Sigmoid colon (tissue), 3 donors: ENCODE results near the gene PLB1.

Source experiments
- POLR2A ChIP-seq, 2 donors: fragments of 450-650 bp; IDR thresholded peaks; one replicate each; pipeline ENCODE4 v1.6.1; 2016; ENCODE audit warnings: antibody characterized with exemption in 2 of 2, mild to moderate bottlenecking in 2 of 2, moderate library complexity in 2 of 2
- TF ChIP-seq, protein P1 (sequence below), 4 experiments: fragments of 450-650 bp in 3 of 4; fragments of 200-600 bp in 1 of 4; IDR thresholded peaks; one replicate each; pipeline ENCODE4 v1.5.1; 2016 to 2019; ENCODE audit warnings: antibody characterized with exemption in 4 of 4, mild to moderate bottlenecking in 3 of 4, moderate library complexity in 2 of 4

DNA sequence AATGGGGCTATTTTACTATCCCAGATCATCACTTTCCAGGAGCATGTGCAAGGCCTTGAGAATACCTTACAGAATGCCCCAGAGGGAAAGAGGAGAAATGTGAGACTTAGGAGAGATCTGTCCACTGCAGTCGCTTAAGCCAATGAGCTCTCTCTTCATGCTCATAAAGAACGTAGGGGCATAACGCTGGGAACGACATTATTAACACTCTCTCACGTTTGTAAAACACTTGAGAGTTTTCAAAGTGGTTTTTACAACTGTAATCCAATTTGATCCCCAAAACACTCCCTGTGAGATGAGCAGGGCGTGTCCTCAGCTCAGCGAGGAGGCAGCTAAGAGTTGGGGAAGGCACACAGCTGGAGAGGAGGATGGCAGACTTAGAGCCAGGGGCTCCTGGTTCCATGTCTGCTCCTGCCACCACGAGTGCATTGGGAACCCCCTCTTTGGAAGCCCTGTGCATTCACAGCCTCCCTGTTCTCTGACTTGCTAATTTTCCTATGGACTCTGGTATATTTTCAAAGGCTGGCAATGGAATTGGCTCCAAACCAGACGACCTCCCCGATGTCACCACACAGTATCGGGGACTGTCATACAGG, 97.4 kb downstream of the PLB1 start:
- TF ChIP-seq, protein P1, sequence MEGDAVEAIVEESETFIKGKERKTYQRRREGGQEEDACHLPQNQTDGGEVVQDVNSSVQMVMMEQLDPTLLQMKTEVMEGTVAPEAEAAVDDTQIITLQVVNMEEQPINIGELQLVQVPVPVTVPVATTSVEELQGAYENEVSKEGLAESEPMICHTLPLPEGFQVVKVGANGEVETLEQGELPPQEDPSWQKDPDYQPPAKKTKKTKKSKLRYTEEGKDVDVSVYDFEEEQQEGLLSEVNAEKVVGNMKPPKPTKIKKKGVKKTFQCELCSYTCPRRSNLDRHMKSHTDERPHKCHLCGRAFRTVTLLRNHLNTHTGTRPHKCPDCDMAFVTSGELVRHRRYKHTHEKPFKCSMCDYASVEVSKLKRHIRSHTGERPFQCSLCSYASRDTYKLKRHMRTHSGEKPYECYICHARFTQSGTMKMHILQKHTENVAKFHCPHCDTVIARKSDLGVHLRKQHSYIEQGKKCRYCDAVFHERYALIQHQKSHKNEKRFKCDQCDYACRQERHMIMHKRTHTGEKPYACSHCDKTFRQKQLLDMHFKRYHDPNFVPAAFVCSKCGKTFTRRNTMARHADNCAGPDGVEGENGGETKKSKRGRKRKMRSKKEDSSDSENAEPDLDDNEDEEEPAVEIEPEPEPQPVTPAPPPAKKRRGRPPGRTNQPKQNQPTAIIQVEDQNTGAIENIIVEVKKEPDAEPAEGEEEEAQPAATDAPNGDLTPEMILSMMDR (IDR thresholded peaks at IDR 0.05) = no peak
- TF ChIP-seq POLR2A (IDR thresholded peaks at IDR 0.05) = no peak
